GM21825 (cell line): ENCODE measurements around the gene SAP30BP.

Experiments
- ATAC-seq: cut with Tn5 transposase; IDR thresholded peaks from one replicate; pipeline ENCODE4 v1.9.1; 2021; ENCODE audit warnings: mild to moderate bottlenecking, moderate library complexity; ENCODE audit not compliant: unreplicated experiment

The SAP30BP gene

DNA sequence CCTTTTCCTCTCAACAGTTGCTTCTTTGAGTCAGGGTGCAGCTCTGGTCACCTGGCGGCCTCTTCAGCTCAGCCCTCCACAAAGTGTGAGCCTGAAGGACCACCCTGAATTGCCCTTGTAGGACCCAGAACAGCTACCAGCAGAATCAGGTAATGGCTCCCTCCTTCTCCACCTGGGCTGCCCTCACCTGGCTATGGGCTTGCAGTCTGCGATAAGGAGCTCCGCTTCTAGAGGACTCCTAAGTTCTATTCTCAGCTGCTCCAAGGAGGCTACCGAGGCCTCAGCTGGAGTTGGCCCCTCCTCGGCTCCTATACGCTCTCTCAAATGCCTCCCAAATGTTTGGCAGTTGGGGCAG, 20.5 kb upstream of the SAP30BP start:
- ATAC-seq: no peak

DNA sequence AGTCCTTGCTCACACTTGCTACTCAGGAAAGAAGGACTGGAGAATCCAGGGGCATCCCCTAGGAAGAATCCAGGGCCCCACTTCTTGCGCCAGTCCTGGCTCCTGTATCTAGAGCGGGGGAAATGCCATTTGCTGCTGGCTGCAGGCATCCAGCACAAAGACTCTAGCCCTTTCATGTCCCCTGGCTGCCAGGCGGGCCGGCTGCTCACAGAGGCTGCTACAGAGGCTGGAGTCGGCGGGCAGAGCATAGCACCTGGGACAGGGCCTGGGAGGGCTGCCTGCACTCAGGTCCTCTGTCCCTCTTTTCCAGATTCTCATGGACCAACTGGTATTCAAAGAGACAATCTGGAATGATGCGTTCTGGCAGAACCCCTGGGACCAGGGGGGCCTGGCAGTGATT, 20.1 kb upstream of the SAP30BP start:
- no peak for ATAC-seq

DNA sequence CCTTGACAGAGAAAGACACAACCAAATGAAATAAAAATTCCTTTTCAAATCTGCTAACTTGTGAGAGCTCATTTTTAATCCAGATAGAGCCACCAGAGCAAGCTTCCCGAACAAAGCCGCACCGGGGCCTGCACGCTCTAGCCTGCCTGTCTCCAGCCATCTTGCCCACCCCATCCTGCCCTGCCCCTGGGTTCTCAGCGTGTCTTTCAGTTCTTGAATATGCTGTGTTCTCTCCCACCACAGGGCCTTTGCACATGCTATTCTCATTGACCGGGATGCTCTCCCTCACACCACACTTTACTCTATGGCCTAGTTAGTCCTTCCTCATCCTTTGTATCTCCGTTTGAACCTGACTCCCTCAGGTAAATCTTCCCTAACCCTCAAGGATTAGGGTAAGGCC, 19.2 kb upstream of the SAP30BP start:
- ATAC-seq: no peak

DNA sequence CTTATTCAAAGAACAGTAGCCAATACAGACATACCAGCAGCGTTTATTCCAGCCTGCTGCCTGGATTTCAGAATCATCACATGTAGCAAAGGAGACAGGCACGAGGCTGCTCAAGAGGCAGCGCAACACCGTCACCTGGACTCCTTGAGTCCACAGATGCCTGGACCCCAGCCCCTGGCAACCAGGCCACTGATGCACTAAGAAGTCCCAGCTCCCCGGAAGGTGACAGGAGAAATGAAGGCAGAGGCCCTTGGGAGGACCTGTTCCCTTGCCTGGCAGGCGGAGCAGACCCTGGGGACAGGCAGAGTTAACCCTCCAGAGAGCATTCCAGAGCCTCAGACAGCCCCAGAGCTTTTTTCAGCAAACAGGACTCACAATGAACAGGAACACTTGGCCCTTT, 17.5 kb upstream of the SAP30BP start:
- ATAC-seq: no peak

DNA sequence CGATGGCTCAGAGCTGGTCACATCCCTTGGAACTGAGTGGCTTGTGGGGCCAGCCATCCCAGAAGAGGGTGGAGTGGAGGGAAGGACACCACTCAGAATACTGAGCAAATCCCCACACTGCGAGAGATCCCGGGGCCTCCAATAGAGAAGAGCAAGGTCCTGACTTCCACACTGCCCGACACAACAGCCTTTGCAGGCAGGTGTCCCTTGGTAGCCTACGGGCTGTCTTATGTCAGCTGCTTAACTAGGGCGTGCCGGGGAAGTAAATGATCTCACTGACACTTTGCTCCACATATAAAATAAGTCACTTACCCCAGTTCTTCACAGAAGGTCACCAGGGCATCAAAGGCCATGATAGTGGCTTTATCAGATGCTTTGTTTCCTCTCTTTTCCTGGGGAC, 16.3 kb upstream of the SAP30BP start:
- no peak for ATAC-seq

DNA sequence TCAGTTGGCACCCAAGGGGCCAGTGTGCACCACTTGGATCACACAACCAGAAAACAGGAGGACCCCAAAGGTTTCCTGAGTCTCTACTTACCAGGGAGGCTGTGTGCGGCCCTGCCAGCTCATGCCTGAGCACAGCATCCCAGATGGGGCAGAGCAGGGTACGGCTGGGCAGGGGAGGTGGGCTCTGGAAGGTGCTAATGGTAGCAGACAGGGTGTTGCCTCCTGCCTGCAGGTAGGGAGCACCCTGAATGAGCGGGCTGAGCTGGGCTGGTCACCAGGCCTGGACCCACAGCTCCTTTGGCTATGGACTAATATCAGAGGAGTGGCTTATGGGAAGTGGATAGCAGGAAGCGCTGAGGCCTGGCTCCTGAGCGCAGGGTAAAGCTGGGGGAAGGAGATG, 14.8 kb upstream of the SAP30BP start:
- ATAC-seq: no peak

DNA sequence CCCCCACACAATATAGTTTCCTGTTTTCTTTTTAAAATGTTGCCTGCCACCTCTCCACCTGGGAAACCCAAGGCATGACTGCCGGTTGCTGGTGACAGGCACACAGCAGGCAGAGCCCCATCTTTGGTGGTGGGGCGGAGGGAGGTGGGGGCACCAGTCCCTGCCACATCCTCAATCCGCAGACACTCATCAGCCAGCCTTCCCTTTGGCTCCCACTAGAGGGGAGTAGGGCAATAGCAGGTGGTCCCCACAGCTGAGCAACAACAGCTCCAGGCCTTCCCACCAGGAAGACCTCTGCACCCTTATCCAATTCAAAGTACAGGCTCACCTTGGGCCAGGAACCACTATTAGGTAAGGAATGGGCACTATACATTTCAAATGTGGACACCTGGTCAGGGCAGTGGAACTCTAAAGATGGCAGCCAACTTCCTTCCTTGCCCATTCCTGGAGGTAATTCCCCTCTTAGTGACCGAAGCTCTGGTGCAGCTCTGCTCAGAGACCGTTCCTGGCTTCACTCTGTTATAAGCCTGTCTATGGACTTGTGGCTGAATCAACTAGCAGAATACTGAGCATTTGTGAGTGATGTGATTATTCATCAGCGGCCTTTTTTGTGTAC, 14.1 kb upstream of the SAP30BP start:
- ATAC-seq: no peak

DNA sequence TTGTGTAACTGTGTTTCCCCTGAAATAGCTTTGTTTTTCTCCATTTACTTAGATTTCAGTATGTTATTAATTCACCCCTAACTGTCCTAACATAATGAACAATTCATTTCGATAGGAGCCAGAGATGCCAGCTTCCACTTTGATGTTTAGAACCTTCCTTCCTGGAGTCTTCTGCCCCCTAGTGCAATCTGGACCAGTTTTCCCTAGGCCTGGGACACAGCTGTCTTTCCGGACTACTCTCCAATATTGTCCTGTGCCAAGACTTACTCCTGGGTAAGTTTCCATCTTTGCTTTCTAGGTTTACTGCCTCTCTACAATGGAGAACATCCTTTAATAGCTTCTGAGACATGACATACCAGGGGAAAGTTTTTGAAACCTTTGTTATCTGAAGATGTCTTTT, 13.0 kb upstream of the SAP30BP start:
- ATAC-seq: no peak

DNA sequence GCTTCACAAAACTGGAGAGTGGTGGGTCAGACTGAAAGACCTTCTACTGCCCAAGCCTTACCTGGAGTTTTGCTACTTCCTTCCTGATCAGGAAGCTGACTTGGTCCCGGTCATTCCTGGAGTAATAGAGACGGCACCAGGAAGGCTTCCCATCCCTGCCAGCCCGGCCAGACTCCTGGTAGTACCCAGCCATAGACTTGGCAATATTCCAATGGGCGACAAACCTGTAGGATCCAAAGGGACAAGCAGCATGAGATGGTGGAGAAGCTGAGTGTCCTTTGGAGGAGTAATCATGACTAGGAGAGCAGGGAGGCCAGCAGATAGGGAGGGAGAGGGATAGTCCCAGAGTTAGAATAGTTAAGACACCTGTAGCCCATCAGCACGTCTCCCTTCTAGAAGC, 8.9 kb upstream of the SAP30BP start:
- no peak for ATAC-seq

DNA sequence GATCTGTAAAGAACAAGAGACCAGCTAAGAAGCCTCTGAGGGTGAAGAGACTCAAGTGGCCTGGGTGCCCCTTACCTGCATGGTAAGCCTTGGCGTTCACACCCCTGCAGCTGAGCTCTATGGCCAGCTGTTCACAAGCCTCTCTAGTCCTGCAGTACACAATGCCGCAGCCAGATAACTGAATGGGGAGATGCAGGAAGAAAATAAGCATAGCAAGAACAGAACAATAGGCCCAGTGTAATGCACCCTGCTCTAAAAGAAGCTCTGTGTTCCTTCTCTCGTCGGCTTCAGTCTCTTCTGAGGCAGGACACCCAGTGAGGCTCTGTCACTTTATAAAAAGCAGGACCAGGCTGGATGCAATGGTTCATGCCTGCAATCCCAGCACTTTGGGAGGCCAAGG, 5.6 kb upstream of the SAP30BP start:
- no peak for ATAC-seq

DNA sequence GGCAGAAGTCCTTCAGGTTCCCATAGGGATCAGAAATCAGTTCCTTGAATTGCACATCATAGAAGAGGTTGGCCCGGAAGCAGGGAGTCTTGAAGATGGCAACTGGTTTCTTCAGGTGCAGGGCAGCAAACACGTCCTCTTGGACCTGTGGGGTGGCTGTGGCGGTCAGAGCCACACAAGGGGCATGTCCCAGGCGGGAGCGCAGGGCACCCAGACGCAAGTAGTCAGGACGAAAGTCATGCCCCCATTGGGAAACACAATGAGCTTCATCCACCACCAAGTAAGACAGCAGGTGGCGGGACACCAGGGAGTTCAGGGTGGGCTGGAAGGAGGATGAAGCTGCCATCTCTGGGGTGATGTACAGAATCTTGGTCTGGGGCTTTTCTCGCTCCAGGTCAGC, 4.6 kb upstream of the SAP30BP start:
- no peak for ATAC-seq

DNA sequence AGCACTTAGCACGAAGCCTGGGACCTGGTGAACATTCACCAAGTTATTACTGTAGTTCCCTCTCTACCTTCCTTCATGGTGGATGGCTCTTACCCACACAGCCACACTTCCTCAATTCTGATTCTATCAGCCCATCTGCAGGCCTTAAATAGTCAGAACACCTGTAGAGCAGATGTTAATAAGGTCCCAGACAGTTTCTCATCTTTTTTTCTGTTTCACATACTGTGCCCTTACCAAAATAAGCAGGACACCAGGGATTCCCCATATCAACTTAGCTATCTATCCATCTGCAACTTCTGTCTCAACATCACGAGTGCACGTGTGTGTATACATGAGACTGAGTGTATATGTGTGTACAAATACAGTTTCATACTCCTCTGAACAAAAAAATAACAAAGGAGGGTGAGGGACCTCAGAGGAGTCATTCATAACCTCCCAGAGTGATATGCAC, 3.0 kb upstream of the SAP30BP start:
- ATAC-seq: peak; percentile 52

DNA sequence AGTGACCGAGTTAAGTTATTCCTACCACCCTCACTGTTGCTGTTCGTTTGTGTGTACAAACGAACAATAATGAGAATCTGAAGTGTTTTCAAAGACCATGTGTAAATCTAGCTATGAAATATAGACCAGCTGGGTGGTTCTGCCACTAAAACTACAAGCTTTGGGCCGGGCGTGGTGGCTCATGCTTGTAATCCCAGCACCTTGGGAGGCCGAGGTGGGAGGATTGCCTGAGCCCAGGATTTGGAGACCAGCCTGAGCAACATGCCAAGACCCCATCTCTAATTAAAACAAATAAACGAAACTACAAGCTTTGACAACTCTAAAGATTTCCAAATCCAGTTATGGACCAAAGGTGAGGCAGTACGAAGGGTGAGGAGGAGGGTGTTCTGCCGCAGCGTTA, 1.2 kb upstream of the SAP30BP start:
- no peak for ATAC-seq

DNA sequence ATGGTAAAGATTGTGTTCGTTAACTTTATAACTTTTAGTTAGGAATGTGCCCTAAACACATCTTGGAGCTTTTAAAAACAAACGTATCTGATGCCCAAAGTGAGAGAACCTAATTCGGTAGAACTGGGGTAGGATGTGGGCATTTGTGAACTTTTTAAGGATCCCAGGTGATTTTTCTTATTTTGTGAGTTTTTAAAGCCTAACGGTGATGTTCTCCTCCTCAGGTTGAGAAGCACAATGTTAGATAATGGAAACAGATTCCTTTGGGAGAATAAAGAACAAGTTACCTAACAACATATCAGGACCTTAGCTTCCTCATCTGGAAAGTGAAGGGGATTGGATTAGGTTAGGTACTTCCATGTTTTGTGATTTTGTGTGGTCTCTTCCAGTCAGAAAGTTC, 687 bp downstream of the SAP30BP start:
- ATAC-seq: no peak

DNA sequence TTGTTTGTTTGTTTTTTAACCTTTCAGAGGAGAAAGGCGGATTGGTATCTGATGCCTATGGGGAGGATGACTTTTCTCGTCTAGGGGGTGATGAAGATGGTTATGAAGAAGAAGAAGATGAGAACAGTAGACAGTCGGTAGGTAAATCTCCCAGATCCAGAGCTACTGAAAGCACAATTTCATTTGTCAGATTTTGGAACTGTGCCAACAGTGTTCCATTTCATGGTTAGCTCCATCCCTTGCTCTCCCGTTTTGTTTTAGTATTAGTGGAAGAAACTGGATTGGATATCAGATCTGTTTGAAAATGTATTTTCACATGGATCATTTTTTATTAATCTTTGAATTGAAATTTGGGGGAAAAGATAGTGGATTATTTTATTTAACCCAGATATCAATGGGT, 1.4 kb downstream of the SAP30BP start:
- no peak for ATAC-seq

DNA sequence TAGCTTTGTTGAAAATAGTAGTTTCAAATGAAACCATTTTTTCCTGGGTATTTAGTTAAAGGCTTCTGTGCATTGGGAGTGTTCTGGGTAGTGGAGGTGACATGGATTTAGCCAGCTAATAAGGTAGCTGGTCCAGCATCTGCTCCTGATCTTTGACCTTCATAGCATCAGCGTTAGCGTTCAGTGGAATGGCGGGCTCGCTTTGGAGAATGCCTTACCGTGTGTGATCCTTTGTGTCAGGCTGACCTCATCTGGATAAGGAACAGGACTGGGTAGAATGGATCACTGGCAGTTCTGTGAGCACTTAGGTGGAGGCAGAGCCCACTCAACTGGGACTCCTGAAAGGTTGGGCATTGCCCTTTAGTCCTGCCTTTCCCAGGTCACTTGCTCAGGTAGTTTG, 3.7 kb downstream of the SAP30BP start:
- no peak for ATAC-seq

DNA sequence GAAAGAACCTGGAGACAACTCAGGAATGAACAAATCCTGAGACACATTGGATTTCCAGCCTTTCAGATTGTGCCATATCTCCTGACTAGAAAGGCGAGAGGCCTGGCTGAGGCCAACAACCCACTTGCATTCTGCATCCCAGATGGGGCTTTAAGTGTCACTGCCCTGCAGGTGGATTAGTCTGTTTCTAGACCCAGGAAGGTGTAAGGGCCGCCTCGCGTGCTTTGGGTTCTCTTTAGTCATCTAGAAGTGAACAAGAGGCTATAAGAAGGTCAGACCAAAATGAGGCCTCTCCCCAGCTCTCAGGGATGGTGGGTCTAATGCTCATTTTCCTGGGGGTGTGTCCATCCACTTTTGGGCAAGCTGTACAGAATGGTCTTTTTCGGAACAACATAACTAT, 4.9 kb downstream of the SAP30BP start:
- ATAC-seq: no peak

DNA sequence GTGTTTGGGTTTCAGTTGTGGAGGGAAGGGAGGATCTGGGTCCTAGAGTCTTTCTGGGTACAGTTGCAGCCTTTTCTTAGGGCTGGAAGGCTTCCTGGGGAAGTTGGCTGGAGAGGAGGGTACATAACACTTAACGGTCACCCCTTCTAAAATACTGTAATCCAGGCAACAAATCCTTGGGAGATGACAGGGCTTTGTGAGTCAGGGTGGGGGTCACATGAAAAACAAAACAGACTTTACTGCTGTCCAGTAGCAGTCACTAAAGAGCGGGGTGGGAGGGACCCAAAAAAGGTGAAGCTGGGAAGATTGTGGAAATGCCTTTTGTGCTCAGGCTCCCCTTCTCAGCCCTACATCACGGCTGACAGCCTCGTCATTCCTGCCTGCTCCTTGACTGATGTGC, 6.3 kb downstream of the SAP30BP start:
- ATAC-seq: no peak

DNA sequence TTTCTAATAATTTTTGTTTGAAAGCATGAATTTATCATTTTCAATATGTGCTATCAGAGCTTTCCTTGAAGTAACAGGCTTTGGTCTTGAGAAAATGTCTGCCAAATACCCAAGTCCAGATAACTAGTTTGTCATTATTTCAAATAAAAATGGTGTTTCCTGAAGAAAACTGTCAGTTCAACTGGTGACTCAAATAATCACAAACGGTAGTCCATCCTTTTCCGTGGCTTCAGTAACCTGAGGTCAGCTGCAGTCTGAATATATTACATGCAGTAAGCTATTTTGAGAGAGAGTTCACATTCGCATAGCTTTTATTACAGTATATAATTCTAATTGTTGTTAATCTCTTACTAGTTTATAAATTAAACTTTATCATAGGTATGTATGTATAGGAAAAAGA, 9.3 kb downstream of the SAP30BP start:
- ATAC-seq: no peak

DNA sequence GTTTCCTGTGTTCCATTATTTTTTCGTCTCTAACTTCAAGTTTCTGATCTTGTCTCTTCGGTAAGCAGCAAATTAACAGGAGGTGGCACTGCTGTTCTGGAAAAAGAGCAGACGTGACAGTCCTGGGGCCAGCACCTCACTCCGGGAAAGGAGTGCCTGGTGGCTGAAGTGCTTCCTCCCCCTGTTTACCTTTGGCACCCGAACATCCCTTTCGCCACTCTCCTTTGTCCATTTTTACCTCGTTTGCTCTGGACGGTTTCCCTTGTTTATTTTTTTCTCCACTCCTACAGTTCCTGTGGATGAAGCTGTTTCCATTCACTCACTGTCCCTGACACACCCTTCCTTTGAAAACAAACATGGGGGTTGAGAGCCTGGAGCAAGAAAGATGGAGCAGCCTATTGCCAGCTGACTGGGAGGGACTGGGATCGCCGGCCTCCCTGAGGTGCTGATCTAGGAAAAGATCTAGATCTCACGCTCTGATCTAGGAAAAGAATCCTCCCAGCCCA, 12.6 kb downstream of the SAP30BP start:
- ATAC-seq: no peak

DNA sequence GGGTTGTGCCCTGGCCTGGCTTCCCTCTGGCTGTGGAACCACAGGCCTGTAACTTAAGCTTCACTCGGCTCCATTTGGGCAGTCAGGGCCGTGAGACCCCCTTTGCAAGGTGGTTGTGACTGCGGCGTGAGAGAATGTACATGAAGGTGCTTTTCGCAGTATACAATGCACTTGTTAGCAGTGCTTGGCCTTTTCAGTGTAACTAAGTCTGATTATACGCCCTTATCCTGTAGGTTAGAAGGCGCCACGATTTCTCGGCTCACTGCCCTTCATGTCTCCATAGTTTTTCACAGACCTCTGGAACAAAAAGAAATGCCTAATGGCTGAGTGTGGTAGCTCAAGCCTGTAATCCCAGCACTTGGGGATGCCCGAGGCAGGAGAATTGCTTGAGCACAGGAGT, 13.3 kb downstream of the SAP30BP start:
- ATAC-seq: no peak

DNA sequence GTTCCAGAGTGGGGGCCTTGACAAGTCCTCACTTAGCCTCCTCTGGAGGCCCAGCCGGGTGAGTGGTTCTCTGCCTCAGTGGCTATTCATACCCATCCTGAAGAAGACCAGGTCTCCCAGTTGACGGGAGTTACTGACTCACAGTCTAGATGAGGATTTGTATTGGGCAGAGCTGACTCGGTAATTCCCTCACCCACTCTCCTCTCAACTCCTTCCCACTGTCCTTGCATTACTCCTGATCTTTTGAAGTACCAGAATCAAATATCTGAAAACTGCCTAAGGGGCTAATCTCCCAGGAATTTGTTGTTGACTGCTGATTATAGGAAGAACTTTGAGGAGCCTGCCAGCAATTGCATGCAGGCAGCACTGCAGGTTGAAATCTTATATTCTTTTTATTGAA, 14.2 kb downstream of the SAP30BP start:
- ATAC-seq: no peak

DNA sequence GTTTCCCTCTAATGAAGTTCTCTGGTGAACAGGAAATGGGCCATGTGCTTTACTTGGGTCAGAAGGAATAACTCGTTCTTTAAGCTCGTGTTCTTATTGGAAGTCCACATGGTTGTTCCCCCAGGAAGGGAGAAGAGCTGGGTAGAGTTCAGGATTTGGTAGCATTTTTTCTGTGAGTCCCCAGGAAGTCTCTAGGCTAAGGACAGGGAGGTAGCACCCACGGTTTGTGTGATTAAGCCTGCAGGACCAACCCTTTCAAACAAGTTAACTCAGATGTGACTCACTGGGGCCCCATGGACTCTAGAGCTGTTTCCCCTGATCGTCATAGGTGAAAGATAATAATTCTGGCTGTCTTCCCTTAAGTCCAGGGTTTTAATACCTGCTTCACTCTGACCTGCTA, 16.4 kb downstream of the SAP30BP start:
- ATAC-seq: no peak

DNA sequence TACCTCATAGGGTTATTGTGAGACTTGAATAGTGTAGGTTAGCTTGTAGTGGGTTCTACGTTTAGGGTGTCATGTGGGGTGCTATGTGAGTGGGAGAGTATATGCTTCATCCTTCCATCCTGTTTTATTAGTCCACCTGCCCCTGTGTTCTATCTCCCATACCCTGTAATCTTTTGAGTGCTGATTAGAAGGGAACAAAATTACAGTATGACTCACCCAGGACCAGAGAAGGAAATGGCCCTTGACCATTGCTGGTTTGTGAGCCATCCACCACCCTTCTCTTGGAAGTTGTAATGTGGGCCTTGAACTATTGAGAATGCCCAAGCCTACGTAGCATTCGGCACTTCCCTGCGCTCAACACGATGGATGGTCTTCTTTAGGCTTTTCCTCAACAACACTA, 17.1 kb downstream of the SAP30BP start:
- ATAC-seq: no peak
